GM12874 (cell line): ENCODE data around the gene TMEM79.
A peak's percentile ranks its signal among the peaks of the same experiment; 100 is the strongest.

Experiments
- TF ChIP-seq, protein P1 (sequence below): IDR thresholded peaks from 2 replicates; pipeline ENCODE4 v1.5.1; 2011; ENCODE audit warnings: low read depth, mild to moderate bottlenecking, control low read depth, low read length, moderate library complexity; ENCODE audit not compliant: insufficient read depth

Gene TMEM79

DNA sequence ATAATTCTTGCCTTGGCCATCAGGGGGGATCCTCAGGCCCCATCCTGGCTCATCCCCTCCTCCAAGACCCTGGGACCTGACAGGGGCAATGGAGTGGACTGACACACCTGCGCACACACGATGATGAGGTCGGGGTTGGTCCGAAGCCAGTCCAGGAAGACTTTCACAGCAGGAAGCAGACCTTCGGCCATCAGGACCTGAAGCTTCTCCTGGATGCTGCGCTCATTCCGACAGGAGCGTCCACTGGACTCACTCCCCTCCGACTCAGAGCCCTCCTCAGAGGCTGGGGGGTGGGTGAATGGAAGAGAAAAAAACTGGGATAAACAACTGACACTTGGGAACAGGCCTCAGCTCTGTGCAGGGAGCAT is 20.9 kb upstream of the TMEM79 start:
- TF ChIP-seq, protein P1, sequence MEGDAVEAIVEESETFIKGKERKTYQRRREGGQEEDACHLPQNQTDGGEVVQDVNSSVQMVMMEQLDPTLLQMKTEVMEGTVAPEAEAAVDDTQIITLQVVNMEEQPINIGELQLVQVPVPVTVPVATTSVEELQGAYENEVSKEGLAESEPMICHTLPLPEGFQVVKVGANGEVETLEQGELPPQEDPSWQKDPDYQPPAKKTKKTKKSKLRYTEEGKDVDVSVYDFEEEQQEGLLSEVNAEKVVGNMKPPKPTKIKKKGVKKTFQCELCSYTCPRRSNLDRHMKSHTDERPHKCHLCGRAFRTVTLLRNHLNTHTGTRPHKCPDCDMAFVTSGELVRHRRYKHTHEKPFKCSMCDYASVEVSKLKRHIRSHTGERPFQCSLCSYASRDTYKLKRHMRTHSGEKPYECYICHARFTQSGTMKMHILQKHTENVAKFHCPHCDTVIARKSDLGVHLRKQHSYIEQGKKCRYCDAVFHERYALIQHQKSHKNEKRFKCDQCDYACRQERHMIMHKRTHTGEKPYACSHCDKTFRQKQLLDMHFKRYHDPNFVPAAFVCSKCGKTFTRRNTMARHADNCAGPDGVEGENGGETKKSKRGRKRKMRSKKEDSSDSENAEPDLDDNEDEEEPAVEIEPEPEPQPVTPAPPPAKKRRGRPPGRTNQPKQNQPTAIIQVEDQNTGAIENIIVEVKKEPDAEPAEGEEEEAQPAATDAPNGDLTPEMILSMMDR = no peak

DNA sequence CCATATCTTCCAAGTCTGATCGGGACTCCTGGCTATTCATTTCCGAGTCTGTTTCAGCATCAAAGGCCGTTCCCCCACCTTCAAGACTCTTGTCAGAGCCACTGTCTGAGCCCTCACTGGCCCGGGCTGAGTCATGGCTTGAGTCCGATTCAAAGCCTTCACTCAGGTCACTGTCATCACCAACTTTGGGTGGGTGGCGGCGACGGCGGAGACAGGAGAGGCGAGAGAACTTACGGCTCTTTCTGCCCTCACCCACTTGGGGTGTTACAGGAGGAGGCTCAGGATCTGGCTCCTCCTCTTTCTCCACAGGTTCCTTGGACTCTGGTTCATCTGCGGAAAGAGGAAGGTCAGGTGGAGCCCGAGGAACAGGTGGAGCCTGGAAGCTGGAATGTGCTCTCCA is 18.1 kb upstream of the TMEM79 start:
- TF ChIP-seq, protein P1 = no peak

DNA sequence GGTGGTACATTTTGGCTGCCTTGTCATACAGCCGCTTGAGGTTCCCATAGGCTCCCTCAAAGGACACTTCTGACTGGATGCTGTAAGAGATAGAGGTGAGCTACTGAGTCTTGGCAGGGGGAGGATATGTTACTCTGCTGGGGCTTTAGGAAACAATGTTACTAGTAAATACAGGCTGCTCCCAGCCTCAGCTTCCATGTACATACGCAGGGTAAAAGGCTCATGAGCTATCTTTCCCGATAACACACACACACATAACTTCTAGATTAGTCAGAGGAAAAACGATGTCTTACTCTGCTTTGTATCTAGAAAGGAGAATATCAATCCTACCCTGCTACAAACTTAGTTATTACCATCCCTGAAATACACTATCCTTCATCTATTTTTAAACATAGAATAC is 15.8 kb upstream of the TMEM79 start:
- TF ChIP-seq, protein P1 = no peak

DNA sequence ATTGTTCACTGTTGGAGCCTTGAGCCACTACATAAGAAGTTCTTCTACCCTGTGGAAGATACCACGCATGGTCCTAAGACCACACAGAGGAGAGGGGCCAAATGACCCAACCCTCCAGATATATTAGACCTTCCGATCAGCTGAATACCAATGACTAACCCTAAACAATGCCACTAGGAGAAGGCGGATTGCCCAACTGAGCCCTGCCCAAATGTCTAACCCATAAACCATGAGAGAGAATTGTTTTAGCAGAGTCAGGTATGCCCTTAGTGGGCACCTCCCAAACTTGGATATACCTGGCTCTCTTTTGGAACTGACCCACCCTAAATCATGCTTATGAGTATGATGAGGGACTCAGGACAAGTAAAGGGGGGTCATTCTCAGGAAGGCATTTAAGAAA is 13.8 kb upstream of the TMEM79 start:
- TF ChIP-seq, protein P1 = no peak

DNA sequence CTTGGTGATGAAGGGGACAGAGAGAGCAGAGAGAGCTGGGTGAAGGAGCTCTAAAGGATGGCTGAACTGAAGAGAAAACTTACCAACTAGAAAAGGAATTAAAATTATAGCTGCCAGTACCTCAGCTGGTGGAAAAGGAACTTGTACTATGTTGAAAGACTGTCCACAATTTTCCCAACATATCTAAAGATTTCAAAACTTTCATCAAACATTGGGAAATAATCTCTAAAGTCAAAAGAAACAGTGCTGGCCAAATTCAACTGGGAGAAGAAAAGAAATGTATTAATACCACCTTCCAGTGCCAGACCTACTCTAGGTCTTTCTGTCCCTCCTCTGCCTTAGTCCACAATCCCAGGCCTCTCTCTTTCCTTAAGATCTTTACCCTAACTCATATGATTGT is 7.6 kb upstream of the TMEM79 start:
- TF ChIP-seq, protein P1 = no peak

DNA sequence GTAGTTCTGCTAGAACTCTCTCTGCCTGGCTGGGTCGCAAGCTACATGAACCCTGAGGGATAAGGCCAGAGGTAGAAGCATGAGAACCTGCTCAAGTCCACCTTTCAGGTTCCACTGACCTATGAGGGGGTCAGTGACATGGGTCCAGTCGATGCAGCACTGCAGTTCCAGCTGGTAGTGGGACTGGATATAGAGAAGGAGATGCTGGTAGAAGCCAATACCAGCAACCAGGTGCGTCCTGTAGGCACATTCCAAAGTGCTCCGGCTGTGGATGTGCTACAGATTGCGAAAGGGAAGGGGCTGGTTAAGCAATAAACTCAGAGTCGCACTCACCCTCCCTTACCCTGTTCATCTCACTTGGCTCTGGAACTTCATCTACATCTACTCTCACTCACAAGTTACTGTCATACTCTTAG is 7.2 kb upstream of the TMEM79 start:
- TF ChIP-seq, protein P1 = no peak

DNA sequence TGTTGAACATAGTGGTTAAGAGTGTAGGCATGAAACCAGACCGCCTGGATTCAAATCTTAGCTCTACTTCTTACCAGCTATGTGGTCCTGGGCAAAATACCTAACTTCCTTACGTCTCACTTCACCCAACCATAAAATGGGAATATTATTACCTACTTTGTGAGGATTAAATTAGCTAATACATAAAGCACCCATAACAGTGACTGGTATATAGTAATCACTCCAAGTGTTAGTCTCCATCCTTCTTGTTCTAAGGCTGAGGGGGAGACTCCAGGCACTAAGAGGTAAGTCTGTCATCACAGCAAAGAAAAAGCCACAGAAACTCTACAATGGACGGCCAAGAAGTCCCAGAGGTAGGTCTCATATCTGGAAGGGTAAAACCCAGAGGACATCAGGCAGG is 4.3 kb upstream of the TMEM79 start:
- TF ChIP-seq, protein P1 = no peak

DNA sequence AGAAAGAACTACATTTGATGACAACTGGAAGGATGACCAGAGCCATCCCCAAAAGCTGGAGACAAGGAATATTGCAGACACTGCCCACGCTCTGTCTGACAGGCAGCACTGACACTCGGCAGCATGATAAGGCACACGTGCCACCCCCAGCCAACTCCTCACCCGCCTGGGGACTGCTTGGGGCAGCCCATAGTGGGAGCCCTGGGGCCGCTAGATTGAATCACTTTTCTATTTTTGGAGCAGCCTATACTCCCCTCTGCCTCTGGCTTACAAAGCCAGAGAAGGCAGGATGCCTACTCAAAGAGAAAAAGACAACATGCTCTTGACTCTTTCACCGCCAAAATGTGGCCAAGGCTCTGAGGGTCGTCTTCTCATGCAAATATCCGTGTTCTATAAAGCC is 2.8 kb upstream of the TMEM79 start:
- TF ChIP-seq, protein P1 = 0 out of 2 replicates have a peak, but pooled peaks have one; percentile 6
